Dendritic cell treated with granulocyte-macrophage colony-stimulating factor and Interleukin-4, amounts not matched to agents 40 ng/mL and 50 ng/mL, for 4 days (primary cell): ENCODE data around the gene SMARCAD1.
"Not testable (repeated sequence)": the region's sequence is repeated elsewhere in the genome, so short reads cannot be mapped to it uniquely, and the experiment has no call there.

Experiments
- H3K27ac Mint-ChIP-seq: one replicate; pipeline ENCODE4 v1.8.0; 2022; ENCODE audit warnings: mild to moderate bottlenecking, mixed read lengths
- H3K27me3 Mint-ChIP-seq: one replicate; pipeline ENCODE4 v1.8.0; 2022; ENCODE audit warnings: mild to moderate bottlenecking, mixed read lengths
- H3K36me3 Mint-ChIP-seq: one replicate; pipeline ENCODE4 v1.8.0; 2022; ENCODE audit warnings: low read depth, mixed read lengths
- H3K4me1 Mint-ChIP-seq: one replicate; pipeline ENCODE4 v1.8.0; 2022; ENCODE audit warnings: low read depth, mixed read lengths
- H3K4me3 Mint-ChIP-seq: one replicate; pipeline ENCODE4 v1.8.0; 2022; ENCODE audit warnings: mild to moderate bottlenecking, moderate library complexity, mixed read lengths
- H3K9me3 Mint-ChIP-seq: one replicate; pipeline ENCODE4 v1.8.0; 2022; ENCODE audit warnings: mixed read lengths
- intact Hi-C: fragments of 100-400 bp; cut with micrococcal nuclease; formaldehyde crosslinking; loops from one replicate; pipeline ENCODE4 v1.15.0; 2022

SMARCAD1 gene

GRCh38 chr4:94290245-94290644 is 82.6 kb downstream of the SMARCAD1 start:
- Mint-ChIP-seq H3K27ac (no peak overlapping the region), H3K4me1 (peaks cover 9% of the 10 kb centered on the region), H3K36me3 (peaks cover 44% of the 10 kb centered on the region), H3K9me3 (no peaks in the 10 kb centered on the region), H3K27me3 (no peaks in the 10 kb centered on the region), H3K4me3 (no peak overlapping the region)
- intact Hi-C loops, result no loop called here

- H3K27me3 Mint-ChIP-seq, H3K9me3 Mint-ChIP-seq, H3K4me3 Mint-ChIP-seq, H3K27ac Mint-ChIP-seq, intact Hi-C loops: not testable (repeated sequence)
- Mint-ChIP-seq H3K4me1 (peaks cover 16% of the 10 kb centered on the region), H3K36me3 (peaks cover 19% of the 10 kb centered on the region)
Observed at GRCh38 chr4:94293981-94294380, 86.3 kb downstream of the SMARCAD1 start.

- intact Hi-C loops, H3K27me3 Mint-ChIP-seq, H3K9me3 Mint-ChIP-seq, H3K27ac Mint-ChIP-seq: not testable (repeated sequence)
- peaks cover 12% of the 10 kb centered on the region for H3K36me3 Mint-ChIP-seq
- peaks cover 16% of the 10 kb centered on the region for H3K4me1 Mint-ChIP-seq
- peak overlapping the region; percentile 2 for H3K4me3 Mint-ChIP-seq
Observed at GRCh38 chr4:94295473-94295872, 87.8 kb downstream of the SMARCAD1 start.

GRCh38 chr4:94298725-94299252 is 91.1 kb downstream of the SMARCAD1 start:
- Mint-ChIP-seq H3K4me1 (peaks cover 16% of the 10 kb centered on the region), H3K4me3 (no peak overlapping the region), H3K27me3 (no peaks in the 10 kb centered on the region), H3K36me3 (no peaks in the 10 kb centered on the region), H3K27ac (no peak overlapping the region), H3K9me3 (no peaks in the 10 kb centered on the region)
- intact Hi-C loops, result no loop called here

- Mint-ChIP-seq H3K27ac (no peak overlapping the region), H3K4me3 (no peak overlapping the region)
- intact Hi-C loops, result loop anchor here (5.0 kb wide), 1 partner anchor 295 kb away; no protein-coding TSS in a partner anchor
Observed at GRCh38 chr4:94302191-94302590, 94.5 kb downstream of the SMARCAD1 start.

GRCh38 chr4:94304365-94304971 is 96.8 kb downstream of the SMARCAD1 start:
- no peaks in the 10 kb centered on the region for H3K4me1 Mint-ChIP-seq
- H3K4me3 Mint-ChIP-seq, result no peak overlapping the region
- intact Hi-C loops, result loop anchor here (1.0 to 5.0 kb wide), 2 partner anchors 86 to 293 kb away; no protein-coding TSS in a partner anchor
- no peak overlapping the region for H3K27ac Mint-ChIP-seq
- no peaks in the 10 kb centered on the region for H3K27me3 Mint-ChIP-seq
- H3K9me3 Mint-ChIP-seq, result no peaks in the 10 kb centered on the region
- H3K36me3 Mint-ChIP-seq, result no peaks in the 10 kb centered on the region

More at GRCh38 chr4:94302191-94302590, 94.5 kb downstream of the SMARCAD1 start:
- Mint-ChIP-seq H3K36me3 (no peaks in the 10 kb centered on the region), H3K9me3 (no peaks in the 10 kb centered on the region), H3K4me1 (no peaks in the 10 kb centered on the region), H3K27me3 (no peaks in the 10 kb centered on the region)

- intact Hi-C loops, result no loop called here
- Mint-ChIP-seq H3K9me3 (no peaks in the 10 kb centered on the region), H3K27me3 (no peaks in the 10 kb centered on the region), H3K36me3 (no peaks in the 10 kb centered on the region), H3K27ac (no peak overlapping the region), H3K4me1 (no peaks in the 10 kb centered on the region), H3K4me3 (no peak overlapping the region)
Observed at GRCh38 chr4:94305466-94306225, 98.0 kb downstream of the SMARCAD1 start.

- Mint-ChIP-seq H3K4me3 (no peak overlapping the region), H3K27me3 (no peaks in the 10 kb centered on the region), H3K9me3 (no peaks in the 10 kb centered on the region), H3K36me3 (no peaks in the 10 kb centered on the region), H3K4me1 (no peaks in the 10 kb centered on the region), H3K27ac (no peak overlapping the region)
- intact Hi-C loops, result no loop called here
Observed at GRCh38 chr4:94306713-94307112, 99.0 kb downstream of the SMARCAD1 start.

GRCh38 chr4:94307231-94307871 is 99.7 kb downstream of the SMARCAD1 start:
- intact Hi-C loops, result no loop called here
- Mint-ChIP-seq H3K27me3 (no peaks in the 10 kb centered on the region), H3K4me3 (no peak overlapping the region), H3K4me1 (no peaks in the 10 kb centered on the region), H3K27ac (no peak overlapping the region), H3K36me3 (no peaks in the 10 kb centered on the region), H3K9me3 (no peaks in the 10 kb centered on the region)

- H3K4me1 Mint-ChIP-seq, intact Hi-C loops, H3K36me3 Mint-ChIP-seq: not testable (repeated sequence)
Observed at GRCh38 chr4:94319927-94320326, 112.3 kb downstream of the SMARCAD1 start.

GRCh38 chr4:94325835-94326234 is 118.2 kb downstream of the SMARCAD1 start:
- Mint-ChIP-seq H3K4me3 (no peak overlapping the region), H3K27ac (no peak overlapping the region), H3K27me3 (no peaks in the 10 kb centered on the region), H3K4me1 (no peaks in the 10 kb centered on the region), H3K36me3 (no peaks in the 10 kb centered on the region), H3K9me3 (peaks cover 35% of the 10 kb centered on the region)
- intact Hi-C loops, result no loop called here

More at GRCh38 chr4:94319927-94320326, 112.3 kb downstream of the SMARCAD1 start:
- H3K4me3 Mint-ChIP-seq, H3K27me3 Mint-ChIP-seq, H3K27ac Mint-ChIP-seq: not testable (repeated sequence)
- H3K9me3 Mint-ChIP-seq, result peaks cover 25% of the 10 kb centered on the region

GRCh38 chr4:94329933-94330332 is 122.3 kb downstream of the SMARCAD1 start:
- Mint-ChIP-seq H3K27me3 (no peaks in the 10 kb centered on the region), H3K36me3 (no peaks in the 10 kb centered on the region), H3K27ac (no peak overlapping the region), H3K4me3 (no peak overlapping the region), H3K4me1 (no peaks in the 10 kb centered on the region), H3K9me3 (peaks cover 25% of the 10 kb centered on the region)
- intact Hi-C loops, result no loop called here

- intact Hi-C loops, result no loop called here
- Mint-ChIP-seq H3K9me3 (no peaks in the 10 kb centered on the region), H3K27me3 (no peaks in the 10 kb centered on the region), H3K36me3 (no peaks in the 10 kb centered on the region), H3K4me3 (no peak overlapping the region), H3K4me1 (no peaks in the 10 kb centered on the region), H3K27ac (no peak overlapping the region)
Observed at GRCh38 chr4:94332983-94333590, 125.4 kb downstream of the SMARCAD1 start.

GRCh38 chr4:94333866-94334265 is 126.2 kb downstream of the SMARCAD1 start:
- Mint-ChIP-seq H3K27me3 (no peaks in the 10 kb centered on the region), H3K27ac (no peak overlapping the region), H3K36me3 (no peaks in the 10 kb centered on the region), H3K4me1 (no peaks in the 10 kb centered on the region), H3K4me3 (no peak overlapping the region), H3K9me3 (no peaks in the 10 kb centered on the region)
- intact Hi-C loops, result loop anchor here (2.0 kb wide), 1 partner anchor 57 kb away; no protein-coding TSS in a partner anchor
